ENCODE results near the gene TCF19. TPM values are rescaled to one million over a fixed set of nuclear protein-coding genes. Genes with fewer than 3 reads are reported as not detected.

Gene TCF19
- total RNA-seq, 1 experiment from 2014 or later, result 21.4 TPM

Other genes with a start within 250 kb of the TCF19 start
- gene VARS2, start 244.4 kb upstream of the TCF19 start, total RNA-seq (2021; ENCODE audit: unreplicated experiment), result 42.7 TPM
- gene SFTA2, start 226.4 kb upstream of the TCF19 start, total RNA-seq (2021; ENCODE audit: unreplicated experiment), result not detected
- gene MUCL3, start 217.6 kb upstream of the TCF19 start, total RNA-seq (2021; ENCODE audit: unreplicated experiment), result not detected
- not detected for gene MUC21, start 174.9 kb upstream of the TCF19 start, total RNA-seq (2021; ENCODE audit: unreplicated experiment)
- gene MUC22, start 148.1 kb upstream of the TCF19 start, total RNA-seq (2021; ENCODE audit: unreplicated experiment), result not detected
- not detected for gene C6orf15, start 46.0 kb upstream of the TCF19 start, total RNA-seq (2021; ENCODE audit: unreplicated experiment)
- 2.9 TPM for gene PSORS1C1, start 43.8 kb upstream of the TCF19 start, total RNA-seq (2021; ENCODE audit: unreplicated experiment)
- gene CDSN, start 38.1 kb upstream of the TCF19 start, total RNA-seq (2021; ENCODE audit: unreplicated experiment), result not detected
- not detected for gene PSORS1C2, start 19.5 kb upstream of the TCF19 start, total RNA-seq (2021; ENCODE audit: unreplicated experiment)
- gene CCHCR1, start 787 bp upstream of the TCF19 start, total RNA-seq (2021; ENCODE audit: unreplicated experiment), result 37.1 TPM
- gene POU5F1, start 12.1 kb downstream of the TCF19 start, total RNA-seq (2021; ENCODE audit: unreplicated experiment), result 1.1 TPM
- gene HLA-C, start 113.5 kb downstream of the TCF19 start, total RNA-seq (2021; ENCODE audit: unreplicated experiment), result 170 TPM
- 191 TPM for gene HLA-B, start 198.6 kb downstream of the TCF19 start, total RNA-seq (2021; ENCODE audit: unreplicated experiment)
- gene MICA, start 245.0 kb downstream of the TCF19 start, total RNA-seq (2021; ENCODE audit: unreplicated experiment), result 33.9 TPM